WTC11 (cell line): ENCODE results near the gene LRMDA. TPM values are rescaled to one million over a fixed set of nuclear protein-coding genes. Genes with fewer than 3 reads are reported as not detected.

Source experiments
- ATAC-seq: fragments of 200-7000 bp; cut with Tn5 transposase; 2 replicates; pipeline ENCODE4 v1.10.0; 2021; ENCODE audit warnings: mild to moderate bottlenecking, moderate library complexity
- CTCF ChIA-PET: fragments of 300-600 bp; sonication (Branson Sonifier 250); formaldehyde crosslinking; loops from one replicate; lab custom pipeline; 2021; ENCODE audit warnings: antibody characterized with exemption; lab: Charles Lee
- POLR2A ChIA-PET: fragments of 350-600 bp; sonication (Branson Sonifier 250); formaldehyde crosslinking; loops from one replicate; lab custom pipeline; 2021; ENCODE audit warnings: antibody characterized with exemption; lab: Charles Lee
- DNase-seq: peaks from one replicate; pipeline ENCODE4 v3.0.0; 2021; ENCODE audit warnings: low spot score
- H3K27ac Mint-ChIP-seq: 2 replicates; pipeline ENCODE4 v1.8.0; 2021; ENCODE audit warnings: mixed read lengths
- H3K27me3 Mint-ChIP-seq: 2 replicates; pipeline ENCODE4 v1.8.0; 2021; ENCODE audit warnings: low read depth, mild to moderate bottlenecking, moderate library complexity, mixed read lengths
- H3K36me3 Mint-ChIP-seq: 2 replicates; pipeline ENCODE4 v1.8.0; 2021; ENCODE audit warnings: mixed read lengths
- H3K4me1 Mint-ChIP-seq: 2 replicates; pipeline ENCODE4 v1.8.0; 2022; ENCODE audit warnings: mixed read lengths
- H3K4me3 Mint-ChIP-seq: 2 replicates; pipeline ENCODE4 v1.8.0; 2021; ENCODE audit warnings: mild to moderate bottlenecking, moderate library complexity, mixed read lengths
- H3K9me3 Mint-ChIP-seq: 2 replicates; pipeline ENCODE4 v1.8.0; 2021; ENCODE audit warnings: mixed read lengths
- AFF4 ChIP-seq: sonication (generic); formaldehyde crosslinking; IDR thresholded peaks from 2 replicates; pipeline ENCODE4 v1.8.1; 2023; ENCODE audit warnings: mild to moderate bottlenecking, missing genetic modification reagents, borderline replicate concordance
- E2F1 ChIP-seq: sonication (generic); formaldehyde crosslinking; IDR thresholded peaks from 2 replicates; pipeline ENCODE4 v1.8.0; 2022; ENCODE audit warnings: mild to moderate bottlenecking, missing genetic modification reagents
- ELF4 ChIP-seq: sonication (generic); formaldehyde crosslinking; IDR thresholded peaks from 2 replicates; pipeline ENCODE4 v1.8.1; 2022; ENCODE audit warnings: low read depth, mild to moderate bottlenecking, moderate library complexity, missing genetic modification reagents
- ERG ChIP-seq: fragments of 250-450 bp; sonication (Bioruptor Pico); IDR thresholded peaks from 2 replicates; pipeline ENCODE4 v1.8.0; 2021; ENCODE audit warnings: mild to moderate bottlenecking
- KAT7 ChIP-seq: sonication (generic); formaldehyde crosslinking; IDR thresholded peaks from 2 replicates; pipeline ENCODE4 v1.8.1; 2023; ENCODE audit warnings: missing genetic modification reagents, mild to moderate bottlenecking, borderline replicate concordance
- MAX ChIP-seq: sonication (generic); formaldehyde crosslinking; IDR thresholded peaks from 2 replicates; pipeline ENCODE4 v1.8.0; 2022; ENCODE audit warnings: mild to moderate bottlenecking, missing genetic modification reagents
- NR1H2 ChIP-seq: sonication (generic); formaldehyde crosslinking; IDR thresholded peaks from 2 replicates; pipeline ENCODE4 v1.9.0; 2021; ENCODE audit warnings: mild to moderate bottlenecking, moderate library complexity, missing genetic modification reagents
- SMAD4 ChIP-seq: sonication (generic); formaldehyde crosslinking; IDR thresholded peaks from 2 replicates; pipeline ENCODE4 v1.8.0; 2022; ENCODE audit warnings: mild to moderate bottlenecking, missing genetic modification reagents
- STAT6 ChIP-seq: sonication (generic); formaldehyde crosslinking; conservative IDR thresholded peaks from 2 replicates; pipeline ENCODE4 v1.8.1; 2023; ENCODE audit warnings: mild to moderate bottlenecking, low read depth, missing genetic modification reagents, moderate library complexity
- USF2 ChIP-seq: sonication (generic); formaldehyde crosslinking; IDR thresholded peaks from 2 replicates; pipeline ENCODE4 v1.8.1; 2023; ENCODE audit warnings: mild to moderate bottlenecking, missing genetic modification reagents, moderate library complexity
- ZMAT4 ChIP-seq: fragments of 250-450 bp; sonication (Bioruptor Pico); IDR thresholded peaks from 2 replicates; pipeline ENCODE4 v1.9.0; 2021; ENCODE audit warnings: mild to moderate bottlenecking
- ZNF138 ChIP-seq: sonication (generic); formaldehyde crosslinking; conservative IDR thresholded peaks from 2 replicates; pipeline ENCODE4 v1.8.1; 2022; ENCODE audit warnings: mild to moderate bottlenecking, moderate library complexity, missing genetic modification reagents
- ZNF281 ChIP-seq: sonication (generic); formaldehyde crosslinking; IDR thresholded peaks from 2 replicates; pipeline ENCODE4 v1.8.0; 2023; ENCODE audit warnings: mild to moderate bottlenecking, missing genetic modification reagents
- total RNA-seq: library from RNA; stranded (reverse); gene quantifications from 3 replicates; pipeline ENCODE4 v1.2.3, GENCODE V29; 2021

LRMDA gene
- total RNA-seq, 1 experiment from 2014 or later, result 0.92 TPM

- TF ChIP-seq E2F1 (CRISPR knock-in tag) (no peak), ERG (CRISPR knock-in tag) (no peak), ZNF138 (CRISPR knock-in tag) (no peak), MAX (no peak), USF2 (CRISPR knock-in tag) (no peak), ELF4 (CRISPR knock-in tag) (no peak)
Observed at GRCh38 chr10:75694790-75695189, 263.4 kb downstream of the LRMDA start (continued).

GRCh38 chr10:75695994-75696393 is 264.6 kb downstream of the LRMDA start:
- H3K4me1 Mint-ChIP-seq, result no peaks in the 10 kb centered on the region
- no peak for ATAC-seq
- no peak for TF ChIP-seq ZNF281 (CRISPR knock-in tag)
- TF ChIP-seq SMAD4 (CRISPR knock-in tag), result no peak
- TF ChIP-seq NR1H2 (CRISPR knock-in tag), result no peak
- TF ChIP-seq ZMAT4 (CRISPR knock-in tag), result no peak
- no peak for TF ChIP-seq AFF4 (CRISPR knock-in tag)
- no peak for TF ChIP-seq KAT7
- TF ChIP-seq MAX, result no peak
- no peak for TF ChIP-seq STAT6 (CRISPR knock-in tag)
- TF ChIP-seq, all 79 proteins: peak for 0
- ChIA-PET CTCF (no interaction called here), POLR2A (no interaction called here)
- H3K36me3 Mint-ChIP-seq, result peaks cover 5% of the 10 kb centered on the region; the same call in 1 of the 2 replicates
- H3K27ac Mint-ChIP-seq, result no peak overlapping the region
- H3K4me3 Mint-ChIP-seq, result no peak overlapping the region
- peaks cover 23% of the 10 kb centered on the region for H3K9me3 Mint-ChIP-seq
- DNase-seq, result no peak
- no peaks in the 10 kb centered on the region for H3K27me3 Mint-ChIP-seq
